ENCODE results near the gene MLLT3.

GRCh38 chr9:20363233-20363632 is 259.1 kb downstream of the MLLT3 start:
- TF ChIP-seq CTCF (IDR thresholded peaks at IDR 0.05) (no peak), POLR2A (IDR thresholded peaks at IDR 0.05) (no peak)
